Lower lobe of right lung (tissue), 2 donors: Measurements from ENCODE around the gene PLXNA2. TPM values are rescaled to one million over a fixed set of nuclear protein-coding genes. Genes with fewer than 3 reads are reported as not detected.

Experiments used
- ATAC-seq, 2 donors: fragments of 200-7000 bp; cut with Tn5 transposase; one replicate each; pipeline ENCODE4 v1.9.1; 2020 to 2022; ENCODE audit warnings: mild to moderate bottlenecking in 2 of 2, moderate library complexity in 2 of 2
- DNase-seq: peaks from one replicate; pipeline ENCODE4 v3.0.0-alpha.2; 2020
- H3K27ac ChIP-seq: fragments of 200-600 bp; one replicate; pipeline ENCODE4 v1.8.0; 2022
- H3K27me3 ChIP-seq: fragments of 200-600 bp; one replicate; pipeline ENCODE4 v1.8.0; 2022; ENCODE audit warnings: low read depth
- H3K36me3 ChIP-seq: fragments of 200-600 bp; one replicate; pipeline ENCODE4 v1.8.0; 2022; ENCODE audit warnings: mild to moderate bottlenecking
- H3K4me1 ChIP-seq: fragments of 200-600 bp; one replicate; pipeline ENCODE4 v1.8.0; 2022
- H3K4me3 ChIP-seq: fragments of 200-600 bp; one replicate; pipeline ENCODE4 v1.8.0; 2022; ENCODE audit warnings: mild to moderate bottlenecking
- H3K9me3 ChIP-seq: fragments of 200-600 bp; one replicate; pipeline ENCODE4 v1.8.0; 2022
- CTCF ChIP-seq: fragments of 200-600 bp; IDR thresholded peaks from one replicate; pipeline ENCODE4 v1.8.0; 2022; ENCODE audit warnings: antibody characterized with exemption, mild to moderate bottlenecking
- intact Hi-C: fragments of 100-400 bp; cut with DNase I; formaldehyde crosslinking; loops from one replicate; pipeline ENCODE4 v1.11.0; 2022
- total RNA-seq: library from RNA; stranded (reverse); fragmentation: NEBNext Ultra II Directional; extraction: Animal tissue kit (Norgen Biotek cat#: 25700); gene quantifications from one replicate; pipeline ENCODE4 v1.2.1, GENCODE V29; 2021
- donor health status: DM: no; HTN: yes; CAD: no; lungs with severe emphysema.

Gene PLXNA2
- total RNA-seq, 1 donor from 2014 or later = 83.9 TPM

GRCh38 chr1:208055535-208055934 lies 188.6 kb downstream of the PLXNA2 start:
- H3K27ac ChIP-seq = no peak overlapping the region
- no peak for TF ChIP-seq CTCF
- H3K4me3 ChIP-seq = no peak overlapping the region
- ATAC-seq (no peak), DNase-seq (no peak)
- no peaks in the 10 kb centered on the region for H3K27me3 ChIP-seq
- intact Hi-C loops = no loop called here
- no peaks in the 10 kb centered on the region for H3K9me3 ChIP-seq
- no peaks in the 10 kb centered on the region for H3K4me1 ChIP-seq
- H3K36me3 ChIP-seq = peaks cover 98% of the 10 kb centered on the region

DNA sequence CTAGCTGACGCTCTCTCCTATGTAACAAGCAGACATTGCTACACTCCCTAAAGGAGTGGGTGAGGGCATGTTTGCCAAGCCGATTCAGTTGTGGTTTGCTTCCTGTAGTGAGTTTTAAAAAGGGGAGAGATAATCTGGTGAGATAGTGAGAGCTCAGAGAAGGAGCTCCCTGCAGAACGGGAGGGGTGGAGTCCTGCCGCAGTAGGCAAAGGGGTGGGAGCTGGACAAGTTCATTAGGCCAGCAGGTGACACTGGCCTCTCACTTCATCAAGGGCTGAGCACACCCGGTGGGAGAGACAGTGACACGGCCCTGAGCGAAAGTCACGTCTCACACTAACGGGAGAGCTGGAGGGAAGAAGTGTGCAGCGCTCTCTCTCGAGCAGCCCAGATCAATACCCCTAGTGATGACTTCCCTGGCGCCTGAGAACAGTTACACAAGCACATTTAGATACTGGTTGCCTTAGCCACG lies 189.2 kb downstream of the PLXNA2 start:
- no peaks in the 10 kb centered on the region for H3K27me3 ChIP-seq
- H3K27ac ChIP-seq = no peak overlapping the region
- DNase-seq (no peak), ATAC-seq (no peak)
- no peaks in the 10 kb centered on the region for H3K4me1 ChIP-seq
- H3K9me3 ChIP-seq = no peaks in the 10 kb centered on the region
- intact Hi-C loops = no loop called here
- H3K4me3 ChIP-seq = no peak overlapping the region
- peaks cover 98% of the 10 kb centered on the region for H3K36me3 ChIP-seq
- no peak for TF ChIP-seq CTCF

GRCh38 chr1:208054485-208054884 lies 189.7 kb downstream of the PLXNA2 start:
- Histone ChIP-seq H3K36me3 (peaks cover 98% of the 10 kb centered on the region), H3K27me3 (no peaks in the 10 kb centered on the region), H3K27ac (no peak overlapping the region), H3K4me3 (no peak overlapping the region), H3K4me1 (no peaks in the 10 kb centered on the region), H3K9me3 (no peaks in the 10 kb centered on the region)
- DNase-seq = no peak
- TF ChIP-seq CTCF = no peak
- intact Hi-C loops = no loop called here
- ATAC-seq = no peak

GRCh38 chr1:208053661-208054060 lies 190.5 kb downstream of the PLXNA2 start:
- Histone ChIP-seq H3K36me3 (peaks cover 98% of the 10 kb centered on the region), H3K4me3 (no peak overlapping the region), H3K27me3 (no peaks in the 10 kb centered on the region), H3K27ac (no peak overlapping the region), H3K4me1 (peaks cover 7% of the 10 kb centered on the region), H3K9me3 (no peaks in the 10 kb centered on the region)
- intact Hi-C loops = no loop called here
- no peak for TF ChIP-seq CTCF
- ATAC-seq = no peak
- no peak for DNase-seq

DNA sequence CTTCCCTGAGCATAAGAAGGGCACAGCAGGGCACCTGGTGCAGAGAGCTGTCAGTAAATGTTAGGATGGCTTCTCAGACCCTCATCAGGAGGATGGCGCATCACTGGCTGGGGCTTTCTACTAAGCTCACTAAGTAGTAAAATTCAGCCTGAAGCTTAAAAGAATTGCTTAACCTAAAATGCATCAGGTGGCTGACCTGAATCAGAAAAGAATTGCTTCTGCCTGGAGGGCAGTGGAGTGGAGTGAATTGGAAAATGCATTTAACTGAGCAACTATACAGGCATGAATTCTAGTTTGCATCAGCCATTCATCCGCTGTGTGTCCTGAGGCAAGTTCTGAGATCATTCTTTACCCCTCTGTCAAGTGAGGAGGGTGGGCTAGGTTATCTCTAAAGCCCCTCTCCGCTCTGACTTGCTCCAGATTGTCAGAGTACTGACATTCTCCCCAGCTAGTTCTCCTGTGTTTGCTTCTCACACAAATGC lies 191.2 kb downstream of the PLXNA2 start:
- no peak overlapping the region for H3K4me3 ChIP-seq
- H3K9me3 ChIP-seq = no peaks in the 10 kb centered on the region
- DNase-seq = no peak
- peaks cover 98% of the 10 kb centered on the region for H3K36me3 ChIP-seq
- peaks cover 14% of the 10 kb centered on the region for H3K4me1 ChIP-seq
- intact Hi-C loops = no loop called here
- no peak for ATAC-seq
- H3K27me3 ChIP-seq = no peaks in the 10 kb centered on the region
- no peak for TF ChIP-seq CTCF
- H3K27ac ChIP-seq = no peak overlapping the region

GRCh38 chr1:208052135-208052534 lies 192.0 kb downstream of the PLXNA2 start:
- no peak for TF ChIP-seq CTCF
- no peak for DNase-seq
- peaks cover 16% of the 10 kb centered on the region for H3K4me1 ChIP-seq
- intact Hi-C loops = no loop called here
- H3K9me3 ChIP-seq = no peaks in the 10 kb centered on the region
- H3K27me3 ChIP-seq = no peaks in the 10 kb centered on the region
- ATAC-seq = no peak
- H3K27ac ChIP-seq = no peak overlapping the region
- peaks cover 92% of the 10 kb centered on the region for H3K36me3 ChIP-seq
- no peak overlapping the region for H3K4me3 ChIP-seq
